ENCODE data around the gene UTP14C. TPM values are rescaled to one million over a fixed set of nuclear protein-coding genes. Genes with fewer than 3 reads are reported as not detected.

UTP14C gene
- total and polyA plus RNA-seq, 2 donors (not counting 3 experiments of a cell fraction or from before 2014, with no cell fraction given) = 4.1 to 10.9 TPM

DNA sequence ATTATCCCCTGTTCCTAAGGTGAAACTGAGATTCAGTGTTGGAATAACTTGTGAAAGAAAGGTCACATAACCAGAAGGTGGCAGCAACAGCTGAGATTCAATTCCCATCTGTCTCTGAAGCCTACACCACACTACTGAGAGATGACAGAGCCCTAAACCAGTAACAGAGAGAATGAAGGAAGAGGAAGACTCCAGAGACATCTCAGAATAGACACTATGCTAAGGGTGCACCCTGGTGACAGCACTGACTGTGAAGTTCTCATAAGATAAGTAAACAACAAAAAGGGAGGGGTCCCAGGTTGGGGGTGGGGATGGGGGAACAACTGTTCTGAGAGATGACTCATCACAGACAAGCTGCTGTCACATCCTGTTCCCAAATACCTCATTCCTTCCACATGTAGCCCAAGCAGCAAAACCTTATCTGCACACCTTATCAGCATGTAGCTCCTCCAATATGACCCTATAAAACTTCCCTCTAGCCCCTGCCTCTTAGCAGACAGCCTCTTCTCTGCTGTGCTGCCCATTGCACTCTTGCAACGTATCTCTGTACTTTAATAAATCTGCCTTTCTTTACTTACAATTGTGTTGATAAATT, 46.5 kb downstream of the UTP14C start:
- no TSS peak for BruUV-seq (replicated peaks)
- dilution Hi-C loops (cut with MboI; ENCODE audit: extremely low pct_ligation_motif_present, low sequenced_read_pairs) (no loop called here), intact Hi-C loops (cut with micrococcal nuclease) (no loop called here)
- no peak overlapping the region for H3K27ac ChIP-seq (ENCODE audit: insufficient read depth, low read depth, low read length)
- peak; percentile 43 for FAIRE-seq
- H3K9ac ChIP-seq (replicated peaks; ENCODE audit: extremely low read depth, insufficient read depth, low read length) = no peak overlapping the region
- peak; percentile 19 for DNase-seq (ENCODE audit: low read depth, low spot score)
- TF ChIP-seq EZH2 (IDR thresholded peaks at IDR 0.05; ENCODE audit: borderline replicate concordance, low read depth, low read length, severe bottlenecking) = no peak
- TF ChIP-seq, protein P1, sequence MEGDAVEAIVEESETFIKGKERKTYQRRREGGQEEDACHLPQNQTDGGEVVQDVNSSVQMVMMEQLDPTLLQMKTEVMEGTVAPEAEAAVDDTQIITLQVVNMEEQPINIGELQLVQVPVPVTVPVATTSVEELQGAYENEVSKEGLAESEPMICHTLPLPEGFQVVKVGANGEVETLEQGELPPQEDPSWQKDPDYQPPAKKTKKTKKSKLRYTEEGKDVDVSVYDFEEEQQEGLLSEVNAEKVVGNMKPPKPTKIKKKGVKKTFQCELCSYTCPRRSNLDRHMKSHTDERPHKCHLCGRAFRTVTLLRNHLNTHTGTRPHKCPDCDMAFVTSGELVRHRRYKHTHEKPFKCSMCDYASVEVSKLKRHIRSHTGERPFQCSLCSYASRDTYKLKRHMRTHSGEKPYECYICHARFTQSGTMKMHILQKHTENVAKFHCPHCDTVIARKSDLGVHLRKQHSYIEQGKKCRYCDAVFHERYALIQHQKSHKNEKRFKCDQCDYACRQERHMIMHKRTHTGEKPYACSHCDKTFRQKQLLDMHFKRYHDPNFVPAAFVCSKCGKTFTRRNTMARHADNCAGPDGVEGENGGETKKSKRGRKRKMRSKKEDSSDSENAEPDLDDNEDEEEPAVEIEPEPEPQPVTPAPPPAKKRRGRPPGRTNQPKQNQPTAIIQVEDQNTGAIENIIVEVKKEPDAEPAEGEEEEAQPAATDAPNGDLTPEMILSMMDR (IDR thresholded peaks at IDR 0.05; ENCODE audit: extremely low read depth in 1 of 2, insufficient read depth in 1 of 2, low read depth in 1 of 2, low read length in 2 of 2) = peak in 1 of 2 donors; percentile 8
- TF ChIP-seq, protein P2, sequence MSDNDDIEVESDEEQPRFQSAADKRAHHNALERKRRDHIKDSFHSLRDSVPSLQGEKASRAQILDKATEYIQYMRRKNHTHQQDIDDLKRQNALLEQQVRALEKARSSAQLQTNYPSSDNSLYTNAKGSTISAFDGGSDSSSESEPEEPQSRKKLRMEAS (IDR thresholded peaks at IDR 0.05; ENCODE audit: insufficient read depth, insufficient read length) = no peak
- peak; percentile 42 for TF ChIP-seq JUN (IDR thresholded peaks at IDR 0.05; ENCODE audit: borderline replicate concordance, insufficient read depth, insufficient read length, low read depth)
- CTCF ChIA-PET = interaction anchor here (0.9 to 1.3 kb wide), 2 partner anchors 58 to 130 kb away, joined by 3 to 5 read pairs; partner anchors contain the start of gene NEK5
- no peaks in the 10 kb centered on the region for H3K4me1 ChIP-seq (ENCODE audit: control insufficient read depth, extremely low read depth, insufficient read depth, low read length)
- no peaks in the 10 kb centered on the region for H3K27me3 ChIP-seq (ENCODE audit: control insufficient read depth in 2 of 2, insufficient read depth in 2 of 2, low read length in 2 of 2)
- no peak overlapping the region for H3K4me2 ChIP-seq (ENCODE audit: insufficient read depth, low read length)
- H2AFZ ChIP-seq (ENCODE audit: low read depth, low read length) = no peak overlapping the region
- H3K9me3 ChIP-seq (replicated peaks; ENCODE audit: control insufficient read depth, insufficient read depth, low read length) = peaks cover 2% of the 10 kb centered on the region
- no peak overlapping the region for H3K4me3 ChIP-seq (replicated peaks in 1 of 3; ENCODE audit: insufficient read depth in 1 of 3, low read depth in 1 of 3, low read length in 3 of 3)
- H3K79me2 ChIP-seq (ENCODE audit: control insufficient read depth, insufficient read depth, low read length) = no peaks in the 10 kb centered on the region
- no peaks in the 10 kb centered on the region for H3K36me3 ChIP-seq (ENCODE audit: control insufficient read depth in 2 of 2, extremely low read depth in 1 of 2, insufficient read depth in 2 of 2, low read length in 2 of 2)
- H3K9me1 ChIP-seq (replicated peaks; ENCODE audit: control insufficient read depth, extremely low read depth, insufficient read depth, low read length) = no peaks in the 10 kb centered on the region
- no peaks in the 10 kb centered on the region for H4K20me1 ChIP-seq (replicated peaks; ENCODE audit: control insufficient read depth, extremely low read depth, insufficient read depth, low read length)
- POLR2A ChIA-PET = no interaction called here

Other genes with a start within 250 kb of the UTP14C start
- gene DHRS12, start 220.5 kb upstream of the UTP14C start, total RNA-seq = 6.4 and 8.9 TPM in 2 replicates
- gene DHRS12, start 220.5 kb upstream of the UTP14C start, polyA plus RNA-seq = 9.1 and 9.4 TPM in 2 replicates
- not detected in 2 replicates for gene TMEM272, start 179.5 kb upstream of the UTP14C start, total RNA-seq
- gene TMEM272, start 179.5 kb upstream of the UTP14C start, polyA plus RNA-seq = not detected in 2 replicates
- not detected in 2 replicates for gene CCDC70, start 162.7 kb upstream of the UTP14C start, total RNA-seq
- gene CCDC70, start 162.7 kb upstream of the UTP14C start, polyA plus RNA-seq = not detected in 2 replicates
- gene ATP7B, start 13.2 kb upstream of the UTP14C start, total RNA-seq = 8.0 TPM in 2 replicates
- 3.9 and 4.2 TPM in 2 replicates for gene ATP7B, start 13.2 kb upstream of the UTP14C start, polyA plus RNA-seq
- 31.0 and 34.7 TPM in 2 replicates for gene ALG11, start 12.3 kb upstream of the UTP14C start, total RNA-seq
- 4.3 and 6.5 TPM in 2 replicates for gene ALG11, start 12.3 kb upstream of the UTP14C start, polyA plus RNA-seq
- gene NEK5, start 104.4 kb downstream of the UTP14C start, total RNA-seq = 0.16 and 0.18 TPM in 2 replicates
- 0.03 TPM in 1 of 2 replicates, not detected in the other for gene NEK5, start 104.4 kb downstream of the UTP14C start, polyA plus RNA-seq
- 13.8 and 23.5 TPM in 2 replicates for gene NEK3, start 134.9 kb downstream of the UTP14C start, total RNA-seq
- gene NEK3, start 134.9 kb downstream of the UTP14C start, polyA plus RNA-seq = 8.3 and 10.3 TPM in 2 replicates

Data from endothelial cell of umbilical vein (primary cell).